ENCODE data around the gene CLP1.
"Not testable (repeated sequence)": the region's sequence is repeated elsewhere in the genome, so short reads cannot be mapped to it uniquely, and the experiment has no call there.

DNA sequence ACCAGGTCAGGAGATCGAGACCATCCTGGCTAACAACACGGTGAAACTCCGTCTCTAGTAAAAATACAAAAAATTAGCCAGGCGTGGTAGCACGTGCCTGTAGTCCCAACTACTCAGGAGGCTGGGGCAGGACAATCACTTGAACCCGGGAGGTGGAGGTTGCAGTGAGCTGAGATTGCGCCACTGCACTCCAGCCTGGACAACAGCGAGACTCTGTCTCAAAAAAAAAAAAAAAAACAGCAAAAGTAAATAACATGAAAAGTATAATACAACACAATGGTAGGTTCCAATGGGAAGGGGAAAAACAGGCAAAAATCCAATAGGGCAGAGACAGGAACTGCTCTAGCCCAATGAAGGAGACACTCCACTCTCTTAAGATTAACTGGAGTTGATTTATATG lies 47.9 kb downstream of the CLP1 start:
- TF ChIP-seq MAX (IDR thresholded peaks at IDR 0.05): not testable (repeated sequence)
- TF ChIP-seq, protein P1, sequence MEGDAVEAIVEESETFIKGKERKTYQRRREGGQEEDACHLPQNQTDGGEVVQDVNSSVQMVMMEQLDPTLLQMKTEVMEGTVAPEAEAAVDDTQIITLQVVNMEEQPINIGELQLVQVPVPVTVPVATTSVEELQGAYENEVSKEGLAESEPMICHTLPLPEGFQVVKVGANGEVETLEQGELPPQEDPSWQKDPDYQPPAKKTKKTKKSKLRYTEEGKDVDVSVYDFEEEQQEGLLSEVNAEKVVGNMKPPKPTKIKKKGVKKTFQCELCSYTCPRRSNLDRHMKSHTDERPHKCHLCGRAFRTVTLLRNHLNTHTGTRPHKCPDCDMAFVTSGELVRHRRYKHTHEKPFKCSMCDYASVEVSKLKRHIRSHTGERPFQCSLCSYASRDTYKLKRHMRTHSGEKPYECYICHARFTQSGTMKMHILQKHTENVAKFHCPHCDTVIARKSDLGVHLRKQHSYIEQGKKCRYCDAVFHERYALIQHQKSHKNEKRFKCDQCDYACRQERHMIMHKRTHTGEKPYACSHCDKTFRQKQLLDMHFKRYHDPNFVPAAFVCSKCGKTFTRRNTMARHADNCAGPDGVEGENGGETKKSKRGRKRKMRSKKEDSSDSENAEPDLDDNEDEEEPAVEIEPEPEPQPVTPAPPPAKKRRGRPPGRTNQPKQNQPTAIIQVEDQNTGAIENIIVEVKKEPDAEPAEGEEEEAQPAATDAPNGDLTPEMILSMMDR (IDR thresholded peaks at IDR 0.05; ENCODE audit: low read depth, low read length, missing input control): not testable (repeated sequence)

Data from liver (tissue), 2 donors.